ENCODE measurements around the gene BSG. TPM values are rescaled to one million over a fixed set of nuclear protein-coding genes. Genes with fewer than 3 reads are reported as not detected.

Gene BSG
- total and polyA plus RNA-seq, 2 experiments from 2014 or later, result 957 to 973 TPM

GRCh38 chr19:579842-580155, 7.4 kb downstream of the BSG start:
- H3K27me3 ChIP-seq (ENCODE audit: insufficient read depth), result no peaks in the 10 kb centered on the region
- H4K20me1 ChIP-seq (replicated peaks; ENCODE audit: insufficient read depth), result peaks cover 44% of the 10 kb centered on the region
- DNase-seq (ENCODE audit: low spot score) (no peak), ATAC-seq (no peak)
- no peak overlapping the region for H3K4me3 ChIP-seq
- no peak overlapping the region for H3K4me2 ChIP-seq
- no peak overlapping the region for H3K27ac ChIP-seq (ENCODE audit: low read depth)
- Mint-ChIP-seq H3K9me3 (no peaks in the 10 kb centered on the region), H3K27me3 (ENCODE audit: insufficient read depth, low read depth, poor library complexity) (peaks cover 20% of the 10 kb centered on the region), H3K36me3 (ENCODE audit: low read depth) (peaks cover 28% of the 10 kb centered on the region), H3K27ac (no peak overlapping the region), H3K4me3 (no peak overlapping the region), H3K4me1 (peaks cover 15% of the 10 kb centered on the region)
- H3K79me2 ChIP-seq (replicated peaks; ENCODE audit: insufficient read depth), result peaks cover 55% of the 10 kb centered on the region
- H3K9me2 ChIP-seq (ENCODE audit: insufficient read depth), result no peaks in the 10 kb centered on the region
- no peaks in the 10 kb centered on the region; the same call in 1 of the 2 replicates for H3K36me3 ChIP-seq (ENCODE audit: insufficient read depth)
- H3F3A ChIP-seq (replicated peaks; ENCODE audit: low read depth), result peaks cover 22% of the 10 kb centered on the region
- TF ChIP-seq REST (IDR thresholded peaks at IDR 0.05; ENCODE audit: unreplicated experiment) (no peak), EZH2 (IDR thresholded peaks at IDR 0.05; ENCODE audit: low read depth, unreplicated experiment) (no peak), EZH2phosphoT487 (IDR thresholded peaks at IDR 0.05; ENCODE audit: unreplicated experiment) (no peak), ZNF114 (CRISPR knock-in tag; IDR thresholded peaks at IDR 0.05) (no peak), CTCF (conservative IDR thresholded peaks at IDR 0.05; ENCODE audit: low read depth in 2 of 2) (no peak), ETS1 (IDR thresholded peaks at IDR 0.05) (no peak), ZNF331 (CRISPR knock-in tag; IDR thresholded peaks at IDR 0.05; ENCODE audit: low read depth) (no peak), NANOG (IDR thresholded peaks at IDR 0.05; ENCODE audit: borderline replicate concordance) (no peak), CREB1 (CRISPR knock-in tag; IDR thresholded peaks at IDR 0.05; ENCODE audit: low read depth) (no peak), JUNB (IDR thresholded peaks at IDR 0.05; ENCODE audit: unreplicated experiment) (no peak), STAT1 (IDR thresholded peaks at IDR 0.05; ENCODE audit: unreplicated experiment) (no peak)
- no peak overlapping the region for H2AFZ ChIP-seq
- H3K4me1 ChIP-seq (ENCODE audit: insufficient read depth), result peaks cover 5% of the 10 kb centered on the region
